ENCODE data around the gene FAM174C. TPM values are rescaled to one million over a fixed set of nuclear protein-coding genes. Genes with fewer than 3 reads are reported as not detected.

FAM174C gene
- total RNA-seq, 4 donors from 2014 or later, result 24.9 to 58.9 (median 43.6) TPM

GRCh38 chr19:1256646-1257474 lies 18.5 kb upstream of the FAM174C start:
- TF ChIP-seq POLR2AphosphoS5 (IDR thresholded peaks at IDR 0.05) (peak in 1 of 2 donors; percentile 42), POLR2A (IDR thresholded peaks at IDR 0.05; ENCODE audit: low read depth) (no peak)
- WGBS, result 77% methylated on average over 21 of the region's 46 CpGs
- Histone ChIP-seq H3K36me3 (peaks cover 30 to 53% (median 49%) of the 10 kb centered on the region in 4 donors), H3K9me3 (no peaks in the 10 kb centered on the region), H3K4me1 (peaks cover 83 to 99% (median 98%) of the 10 kb centered on the region in 4 donors), H3K4me3 (no peak overlapping the region), H3K27me3 (peaks cover 0 to 3% (median 0%) of the 10 kb centered on the region in 4 donors), H3K27ac (replicated peaks in 1 of 4) (peak overlapping the region; percentile 99 to 100 (median 100))
- no peak for DNase-seq (ENCODE audit: extremely low spot score)
- intact Hi-C loops (cut with DNase I), result no loop called here

GRCh38 chr19:1257475-1258162 lies 17.7 kb upstream of the FAM174C start:
- DNase-seq (ENCODE audit: extremely low spot score), result no peak
- Histone ChIP-seq H3K4me1 (peaks cover 89 to 99% (median 99%) of the 10 kb centered on the region in 4 donors), H3K27me3 (peaks cover 0 to 3% (median 0%) of the 10 kb centered on the region in 4 donors), H3K36me3 (peaks cover 29 to 50% (median 46%) of the 10 kb centered on the region in 4 donors), H3K27ac (replicated peaks in 1 of 4) (peak overlapping the region; percentile 99 to 100 (median 100)), H3K9me3 (no peaks in the 10 kb centered on the region), H3K4me3 (no peak overlapping the region)
- 60% methylated on average over 23 of the region's 23 CpGs for whole genome bisulfite sequencing
- TF ChIP-seq CTCF (IDR thresholded peaks at IDR 0.05), result no peak
- TF ChIP-seq POLR2A (IDR thresholded peaks at IDR 0.05; ENCODE audit: low read depth), result no peak
- TF ChIP-seq POLR2AphosphoS5 (IDR thresholded peaks at IDR 0.05), result no peak
- TF ChIP-seq EP300 (IDR thresholded peaks at IDR 0.05), result no peak
- intact Hi-C loops (cut with DNase I), result no loop called here

- H3K4me1 ChIP-seq, result peaks cover 92 to 99% (median 98%) of the 10 kb centered on the region in 4 donors
- H3K27me3 ChIP-seq, result peaks cover 0 to 3% (median 0%) of the 10 kb centered on the region in 4 donors
- intact Hi-C loops (cut with DNase I), result no loop called here
- 61% methylated on average over 4 of the region's 8 CpGs for WGBS
- H3K4me3 ChIP-seq, result no peak overlapping the region
- no peak for TF ChIP-seq EP300 (IDR thresholded peaks at IDR 0.05)
- TF ChIP-seq POLR2AphosphoS5 (IDR thresholded peaks at IDR 0.05), result no peak
- no peak for TF ChIP-seq POLR2A (IDR thresholded peaks at IDR 0.05; ENCODE audit: low read depth)
- no peak for TF ChIP-seq CTCF (IDR thresholded peaks at IDR 0.05)
- H3K36me3 ChIP-seq, result peaks cover 29 to 50% (median 46%) of the 10 kb centered on the region in 4 donors
- peak overlapping the region; percentile 99 to 100 (median 100) for H3K27ac ChIP-seq (replicated peaks in 1 of 4)
- no peaks in the 10 kb centered on the region for H3K9me3 ChIP-seq
- DNase-seq (ENCODE audit: extremely low spot score), result no peak
These were observed 17.2 kb upstream of the FAM174C start for GRCh38 chr19:1258163-1258492.

- Histone ChIP-seq H3K27me3 (peaks cover 0 to 3% (median 0%) of the 10 kb centered on the region in 4 donors), H3K4me1 (peaks cover 87 to 95% (median 92%) of the 10 kb centered on the region in 4 donors), H3K27ac (replicated peaks in 1 of 4) (peak overlapping the region; percentile 99 to 100 (median 100)), H3K9me3 (no peaks in the 10 kb centered on the region), H3K36me3 (peaks cover 29 to 47% (median 45%) of the 10 kb centered on the region in 4 donors), H3K4me3 (peak overlapping the region; percentile 24 to 44 (median 31))
- TF ChIP-seq CTCF (IDR thresholded peaks at IDR 0.05) (peak in 1 of 3 experiments; percentile 6), EP300 (IDR thresholded peaks at IDR 0.05) (no peak)
- 28% methylated on average over 15 of the region's 15 CpGs for WGBS
- no peak for DNase-seq (ENCODE audit: extremely low spot score)
- intact Hi-C loops (cut with DNase I), result no loop called here
These were observed 16.6 kb upstream of the FAM174C start for GRCh38 chr19:1258707-1259205.
